GM18520 (cell line): Measurements from ENCODE around the gene TYMP.
"Not testable (repeated sequence)": the region's sequence is repeated elsewhere in the genome, so short reads cannot be mapped to it uniquely, and the experiment has no call there.

ENCODE experiments used
- ATAC-seq: cut with Tn5 transposase; IDR thresholded peaks from one replicate; pipeline ENCODE4 v1.9.1; 2021; ENCODE audit not compliant: unreplicated experiment

TYMP gene

GRCh38 chr22:50525104-50525857 lies 4.5 kb downstream of the TYMP start, which contains the start of gene SCO2:
SCO2 (minus strand) TSS chr22:50525598; CDS start chr22:50524411, 1,187 bp downstream.
- peak; percentile 31 for ATAC-seq

GRCh38 chr22:50524676-50525103 lies 5.1 kb downstream of the TYMP start:
- ATAC-seq: no peak

- ATAC-seq: no peak
Observed at GRCh38 chr22:50523806-50524675, 5.8 kb downstream of the TYMP start.

GRCh38 chr22:50523458-50523805 lies 6.4 kb downstream of the TYMP start:
- ATAC-seq: no peak

- ATAC-seq: no peak
Observed at GRCh38 chr22:50522806-50523438, 6.9 kb downstream of the TYMP start.

GRCh38 chr22:50522208-50522805 lies 7.5 kb downstream of the TYMP start:
- ATAC-seq: no peak

GRCh38 chr22:50521710-50522109 lies 8.1 kb downstream of the TYMP start:
- ATAC-seq: no peak

GRCh38 chr22:50520826-50521453 lies 8.9 kb downstream of the TYMP start:
- no peak for ATAC-seq

- not testable (repeated sequence) for ATAC-seq
Observed at GRCh38 chr22:50520184-50520583, 9.6 kb downstream of the TYMP start.

- no peak for ATAC-seq
Observed at GRCh38 chr22:50519151-50519550, 10.7 kb downstream of the TYMP start.

GRCh38 chr22:50518606-50519005 lies 11.2 kb downstream of the TYMP start:
- no peak for ATAC-seq

GRCh38 chr22:50517495-50518260 lies 12.1 kb downstream of the TYMP start:
- ATAC-seq: no peak

GRCh38 chr22:50516891-50517290 lies 12.9 kb downstream of the TYMP start:
- no peak for ATAC-seq

GRCh38 chr22:50516068-50516467 lies 13.7 kb downstream of the TYMP start:
- no peak for ATAC-seq

- ATAC-seq: no peak
Observed at GRCh38 chr22:50513175-50513574, 16.6 kb downstream of the TYMP start.

GRCh38 chr22:50508897-50509296 lies 20.9 kb downstream of the TYMP start:
- no peak for ATAC-seq

- peak; percentile 76 for ATAC-seq
Observed at GRCh38 chr22:50507991-50508884, 21.6 kb downstream of the TYMP start, which contains the start of gene NCAPH2. NCAPH2 (plus strand) TSS chr22:50508224; CDS start chr22:50508338, 114 bp downstream.

- ATAC-seq: peak; percentile 33
Observed at GRCh38 chr22:50507421-50507990, 22.3 kb downstream of the TYMP start, which contains the start of gene LMF2. LMF2 (minus strand) TSS chr22:50507702; CDS start chr22:50507675, 27 bp downstream.
